ENCODE results near the gene ANKMY1.

ANKMY1 gene

GRCh38 chr2:240538031-240538780 lies 19.6 kb downstream of the ANKMY1 start (continued):
- TF ChIP-seq BCL11B (tag by site-specific recombination; IDR thresholded peaks at IDR 0.05; ENCODE audit: low read depth) (no peak), ZSCAN18 (tag by site-specific recombination; IDR thresholded peaks at IDR 0.05) (no peak), ZSCAN16 (tag by site-specific recombination; IDR thresholded peaks at IDR 0.05) (no peak), EGR2 (tag by site-specific recombination; IDR thresholded peaks at IDR 0.05; ENCODE audit: low read depth) (no peak), ZNF391 (tag by site-specific recombination; IDR thresholded peaks at IDR 0.05; ENCODE audit: borderline replicate concordance, low read depth) (no peak)

- Histone ChIP-seq H3K27ac (ENCODE audit: extremely low read depth, low read depth, low read length) (no peak overlapping the region), H3K36me3 (ENCODE audit: control insufficient read depth in 2 of 2, insufficient read depth in 1 of 2, low read length in 2 of 2) (peaks cover 0 to 15% of the 10 kb centered on the region in 2 experiments; a peak in 2 of 3 replicates), H3K9me3 (ENCODE audit: control insufficient read depth, insufficient read depth, low read depth, low read length) (no peaks in the 10 kb centered on the region), H3K4me1 (ENCODE audit: control insufficient read depth, insufficient read depth, low read length) (no peaks in the 10 kb centered on the region), H3K4me3 (ENCODE audit: low read depth, low read length) (no peak overlapping the region)
- ChIA-PET CTCF (interaction anchor here (1.3 to 1.7 kb wide), 2 partner anchors 18 to 34 kb away, joined by 5 to 7 read pairs; no protein-coding TSS in a partner anchor), POLR2A (no interaction called here)
- no peak for TF ChIP-seq TCF7L2 (IDR thresholded peaks at IDR 0.05; ENCODE audit: borderline replicate concordance, low read depth, low read length)
- TF ChIP-seq ZNF548 (tag by site-specific recombination; IDR thresholded peaks at IDR 0.05): no peak
- TF ChIP-seq ZNF558 (tag by site-specific recombination; IDR thresholded peaks at IDR 0.05): 0 out of 2 replicates have a peak, but pooled peaks have one; percentile 23
- 0 out of 2 replicates have a peak, but pooled peaks have one; percentile 49 for TF ChIP-seq ZNF626 (tag by site-specific recombination; IDR thresholded peaks at IDR 0.05)
- TF ChIP-seq ZNF561 (tag by site-specific recombination; IDR thresholded peaks at IDR 0.05; ENCODE audit: borderline replicate concordance): no peak
- no peak for TF ChIP-seq HIC1 (tag by site-specific recombination; IDR thresholded peaks at IDR 0.05)
- peak; percentile 98 for TF ChIP-seq TRIM28 (IDR thresholded peaks at IDR 0.05; ENCODE audit: borderline replicate concordance, low read length)
- peak; percentile 89 for TF ChIP-seq SETDB1 (IDR thresholded peaks at IDR 0.05; ENCODE audit: insufficient read length, low read length)
- TF ChIP-seq GLI2 (tag by site-specific recombination; IDR thresholded peaks at IDR 0.05; ENCODE audit: borderline replicate concordance, low read depth): no peak
- TF ChIP-seq ZNF48 (tag by site-specific recombination; IDR thresholded peaks at IDR 0.05): no peak
- 0 out of 2 replicates have a peak, but pooled peaks have one; percentile 31 for TF ChIP-seq ZNF610 (tag by site-specific recombination; IDR thresholded peaks at IDR 0.05; ENCODE audit: borderline replicate concordance)
- no peak for TF ChIP-seq ZNF341 (tag by site-specific recombination; IDR thresholded peaks at IDR 0.05; ENCODE audit: low read depth)
- no peak for TF ChIP-seq PBX3 (CRISPR knock-in tag; IDR thresholded peaks at IDR 0.05)
- no peak for TF ChIP-seq ZNF660 (tag by site-specific recombination; IDR thresholded peaks at IDR 0.05)
- no peak for TF ChIP-seq ZNF174 (tag by site-specific recombination; IDR thresholded peaks at IDR 0.05)
- no peak for TF ChIP-seq ZNF155 (tag by site-specific recombination; IDR thresholded peaks at IDR 0.05)
- no peak for TF ChIP-seq CTCF (tag by site-specific recombination; IDR thresholded peaks at IDR 0.05)
- no peak for TF ChIP-seq ZBTB11 (tag by site-specific recombination; conservative IDR thresholded peaks at IDR 0.05; ENCODE audit: low read depth)
Observed at GRCh38 chr2:240532031-240532775, 25.6 kb downstream of the ANKMY1 start.

Measured in HEK293 (cell line).